SK-N-SH (cell line): ENCODE measurements around the gene RAD51B. TPM values are rescaled to one million over a fixed set of nuclear protein-coding genes. Genes with fewer than 3 reads are reported as not detected.

Experiments
- CTCF ChIA-PET: fragments of 300-600, 350-600 bp; formaldehyde crosslinking; extraction: SDS; loops from one replicate; lab custom pipeline; 2021; lab: Yijun Ruan, JAX
- POLR2A ChIA-PET: fragments of 350-600 bp; sonication (Branson Sonifier 250); formaldehyde crosslinking; extraction: SDS; loops from one replicate; lab custom pipeline; 2020; ENCODE audit warnings: antibody characterized with exemption, inconsistent platforms; lab: Yijun Ruan, JAX
- DNase-seq: peaks from one replicate; pipeline ENCODE4 v3.0.0; 2012
- H2AFZ ChIP-seq: fragments of 200-600 bp; sonication (generic); 2 replicates; pipeline ENCODE4 v1.8.1; 2016; ENCODE audit warnings: antibody characterized with exemption, mild to moderate bottlenecking, low read depth
- H3F3A ChIP-seq: fragments of 200-600 bp; sonication (generic); replicated peaks from 2 replicates; pipeline ENCODE3; 2016; ENCODE audit warnings: antibody characterized with exemption, mild to moderate bottlenecking; ENCODE audit not compliant: insufficient read depth
- H3K27ac ChIP-seq, 2 experiments: fragments of 200-500 bp in 1 of 2; fragments of 200-600 bp in 1 of 2; sonication (Bioruptor generic) in 1 of 2; sonication (generic), shearing (Covaris generic) in 1 of 2; 2 replicates each; pipeline versions ENCODE4 v1.5.1 to v1.6.1; 2014 to 2016; ENCODE audit warnings: low read depth in 2 of 2, inconsistent platforms in 1 of 2, low read length in 1 of 2, mild to moderate bottlenecking in 1 of 2, mixed read lengths in 1 of 2
- H3K27me3 ChIP-seq: fragments of 200-600 bp; sonication (generic), shearing (Covaris generic); 2 replicates; pipeline ENCODE4 v1.6.1; 2016; ENCODE audit warnings: mixed run types; ENCODE audit not compliant: insufficient read depth
- H3K36me3 ChIP-seq, 2 experiments: fragments of 200-500 bp in 1 of 2; fragments of 200-600 bp in 1 of 2; sonication (Bioruptor generic) in 1 of 2; sonication (generic) in 1 of 2; replicated peaks in 1 of 2; 2 replicates each; pipeline versions ENCODE3 to v1.5.1; 2014 to 2016; ENCODE audit warnings: low read length in 1 of 2, mild to moderate bottlenecking in 1 of 2; ENCODE audit not compliant: insufficient read depth in 2 of 2, control insufficient read depth in 1 of 2
- H3K4me1 ChIP-seq, 2 experiments: fragments of 200-500 bp in 1 of 2; fragments of 200-600 bp in 1 of 2; sonication (Bioruptor generic) in 1 of 2; sonication (generic), shearing (Covaris generic) in 1 of 2; 2 replicates each; pipeline versions ENCODE4 v1.5.1 to v1.6.1; 2014 to 2016; ENCODE audit warnings: low read depth in 1 of 2, low read length in 1 of 2, mixed run types in 1 of 2; ENCODE audit not compliant: insufficient read depth in 2 of 2, control insufficient read depth in 1 of 2
- H3K4me2 ChIP-seq: fragments of 200-600 bp; sonication (generic), shearing (Covaris generic); 2 replicates; pipeline ENCODE4 v1.6.1; 2017; ENCODE audit warnings: mixed run types
- H3K4me3 ChIP-seq, 2 experiments: fragments of 200-500 bp in 1 of 2; fragments of 200-600 bp in 1 of 2; sonication (Bioruptor generic) in 1 of 2; sonication (generic), shearing (Covaris generic) in 1 of 2; 2 replicates each; pipeline versions ENCODE4 v1.5.1 to v1.8.1; 2014 to 2016; ENCODE audit warnings: low read depth in 2 of 2, inconsistent platforms in 1 of 2, low read length in 1 of 2, mild to moderate bottlenecking in 1 of 2, mixed read lengths in 1 of 2, moderate library complexity in 1 of 2
- H3K79me2 ChIP-seq: fragments of 200-600 bp; sonication (generic); 2 replicates; pipeline ENCODE4 v1.8.1; 2017; ENCODE audit warnings: mild to moderate bottlenecking; ENCODE audit not compliant: insufficient read depth
- H3K9ac ChIP-seq: fragments of 200-600 bp; sonication (generic); 2 replicates; pipeline ENCODE4 v1.6.1; 2017; ENCODE audit warnings: mixed run types
- H3K9me2 ChIP-seq: fragments of 200-600 bp; sonication (generic); 2 replicates; pipeline ENCODE4 v1.6.1; 2017; ENCODE audit warnings: mixed run types
- H3K9me3 ChIP-seq: fragments of 200-600 bp; sonication (generic); 2 replicates; pipeline ENCODE4 v1.6.1; 2017; ENCODE audit warnings: mixed run types, mild to moderate bottlenecking, moderate library complexity
- H4K20me1 ChIP-seq: fragments of 200-600 bp; sonication (generic); 2 replicates; pipeline ENCODE4 v1.6.1; 2017; ENCODE audit warnings: mild to moderate bottlenecking, mixed run types; ENCODE audit not compliant: insufficient read depth
- CTCF ChIP-seq: fragments of 200-600 bp; sonication (generic); IDR thresholded peaks from 2 replicates; pipeline ENCODE4 v1.6.1; 2017; ENCODE audit warnings: antibody characterized with exemption, mild to moderate bottlenecking, moderate library complexity
- EP300 ChIP-seq, 2 experiments: IDR thresholded peaks; 2 replicates each; pipeline versions ENCODE4 v1.4.0 to v1.6.1; 2012; ENCODE audit warnings: borderline replicate concordance in 1 of 2, low read depth in 1 of 2, low read length in 1 of 2
- EZH2phosphoT487 ChIP-seq: fragments of 200-600 bp; sonication (generic); IDR thresholded peaks from 2 replicates; pipeline ENCODE4 v1.6.1; 2017; ENCODE audit warnings: low read depth, mixed run types, mild to moderate bottlenecking, antibody characterized with exemption, moderate library complexity, borderline replicate concordance
- FOSL2 ChIP-seq: IDR thresholded peaks from 2 replicates; pipeline ENCODE4 v1.4.0; 2012; ENCODE audit warnings: low read depth, mild to moderate bottlenecking, moderate library complexity, borderline replicate concordance
- FOXM1 ChIP-seq: IDR thresholded peaks from 2 replicates; pipeline ENCODE4 v1.4.0; 2012; ENCODE audit warnings: low read depth, mild to moderate bottlenecking
- GABPA ChIP-seq: IDR thresholded peaks from 2 replicates; pipeline ENCODE4 v1.4.0; 2012; ENCODE audit warnings: low read depth, mild to moderate bottlenecking
- IRF3 ChIP-seq: fragments of 150-350 bp; IDR thresholded peaks from 2 replicates; pipeline ENCODE4 v1.6.1; 2016; ENCODE audit warnings: mild to moderate bottlenecking, low read depth, low read length
- JUND ChIP-seq: IDR thresholded peaks from 2 replicates; pipeline ENCODE4 v1.4.0; 2012
- MEF2A ChIP-seq: IDR thresholded peaks from 2 replicates; pipeline ENCODE4 v1.4.0; 2012; ENCODE audit warnings: low read depth, borderline replicate concordance
- NFIC ChIP-seq: IDR thresholded peaks from 2 replicates; pipeline ENCODE4 v1.4.0; 2012; ENCODE audit warnings: borderline replicate concordance
- POLR2AphosphoS5 ChIP-seq: IDR thresholded peaks from 2 replicates; pipeline ENCODE4 v1.6.1; 2012; ENCODE audit warnings: low read depth, low read length
- RCOR1 ChIP-seq: fragments of 150-350 bp; IDR thresholded peaks from 2 replicates; pipeline ENCODE4 v1.6.1; 2017; ENCODE audit warnings: antibody characterized with exemption, low read length
- REST ChIP-seq: IDR thresholded peaks from 2 replicates; pipeline ENCODE4 v1.6.1; 2012; ENCODE audit warnings: mild to moderate bottlenecking, low read depth, low read length, moderate library complexity
- RFX5 ChIP-seq: IDR thresholded peaks from 2 replicates; pipeline ENCODE4 v1.6.1; 2012; ENCODE audit warnings: mild to moderate bottlenecking, improper control_type of control experiment, low read length
- RXRA ChIP-seq: IDR thresholded peaks from 2 replicates; pipeline ENCODE4 v1.4.0; 2012; ENCODE audit warnings: low read depth, mild to moderate bottlenecking, borderline replicate concordance
- TCF12 ChIP-seq: IDR thresholded peaks from 2 replicates; pipeline ENCODE4 v1.4.0; 2012
- USF1 ChIP-seq: IDR thresholded peaks from 2 replicates; pipeline ENCODE4 v1.4.0; 2012; ENCODE audit warnings: low read depth, borderline replicate concordance
- USF2 ChIP-seq: fragments of 150-350 bp; IDR thresholded peaks from 2 replicates; pipeline ENCODE4 v1.6.1; 2017; ENCODE audit warnings: antibody characterized with exemption, low read length, low read depth, borderline replicate concordance
- WGBS: methylation state at CpG from one replicate; pipeline ENCODE4 v1.1.6; 2017; ENCODE audit warnings: low lambda C conversion rate; 5-methylcytosine and 5-hydroxymethylcytosine counted together
- polyA plus RNA-seq, 3 experiments: library from polyadenylated mRNA; depleted of rRNA; stranded (reverse); fragments of >200 nt; gene quantifications; 2 replicates each; pipeline ENCODE4 v1.2.3, GENCODE V29; 2012

The RAD51B gene
- polyA plus RNA-seq, 1 of the 3 experiments (the other 2 are of a cell fraction) = 6.0 TPM

- TF ChIP-seq POLR2AphosphoS5 = no peak
- TF ChIP-seq RCOR1 = 0 out of 2 replicates have a peak, but pooled peaks have one; percentile 26
- no peak for TF ChIP-seq RXRA
- TF ChIP-seq IRF3 = no peak
- no peak for TF ChIP-seq USF1
- no peak for TF ChIP-seq JUND
- TF ChIP-seq CTCF = peak; percentile 75
Observed at GRCh38 chr14:68248481-68249255, 429.1 kb downstream of the RAD51B start (continued).

- H3K27me3 ChIP-seq = no peaks in the 10 kb centered on the region
- H2AFZ ChIP-seq = no peak overlapping the region
- peak overlapping the region; percentile 30; the same call in 1 of the 2 replicates for H3K4me2 ChIP-seq
- H3F3A ChIP-seq = peaks cover 26% of the 10 kb centered on the region
- ChIA-PET POLR2A (no interaction called here), CTCF (interaction anchor here (0.8 to 19.5 kb wide), 21 partner anchors 10 to 594 kb away, joined by 3 to 232 read pairs (median 5); no protein-coding TSS in a partner anchor)
- H3K9me2 ChIP-seq = no peaks in the 10 kb centered on the region
- H3K4me3 ChIP-seq = no peak overlapping the region
- no peaks in the 10 kb centered on the region for H3K9me3 ChIP-seq
- 34% methylated on average over 3 of the region's 3 CpGs for WGBS
- H3K9ac ChIP-seq = peak overlapping the region; percentile 52; the same call in 1 of the 2 replicates
- H3K36me3 ChIP-seq = no peaks in the 10 kb centered on the region
- no peaks in the 10 kb centered on the region for H3K79me2 ChIP-seq
- H3K4me1 ChIP-seq = peaks cover 11 to 67% of the 10 kb centered on the region in 2 experiments
- H4K20me1 ChIP-seq = no peaks in the 10 kb centered on the region
- no peak for DNase-seq
- peak overlapping the region; percentile 87 to 93 for H3K27ac ChIP-seq
- TF ChIP-seq TCF12 = peak; percentile 56; the same call in 1 of the 2 replicates
- no peak for TF ChIP-seq REST
- TF ChIP-seq EZH2phosphoT487 = no peak
- TF ChIP-seq FOXM1 = 0 out of 2 replicates have a peak, but pooled peaks have one; percentile 42
- TF ChIP-seq EP300 (IDR thresholded peaks at IDR 0.05; ENCODE audit: borderline replicate concordance in 1 of 2, low read depth in 1 of 2, low read length in 1 of 2) = peak in 1 of 2 experiments; percentile 48; a peak in 2 of 4 replicates
- peak; percentile 71 for TF ChIP-seq JUND
- no peak for TF ChIP-seq GABPA
- peak; percentile 43; the same call in 1 of the 2 replicates for TF ChIP-seq NFIC
- TF ChIP-seq MEF2A = peak; percentile 89
- peak; percentile 84; the same call in 1 of the 2 replicates for TF ChIP-seq FOSL2
- no peak for TF ChIP-seq RFX5
- TF ChIP-seq USF2 = no peak
- peak; percentile 37; the same call in 1 of the 2 replicates for TF ChIP-seq POLR2AphosphoS5
- 0 out of 2 replicates have a peak, but pooled peaks have one; percentile 5 for TF ChIP-seq RXRA
- no peak for TF ChIP-seq RCOR1
Observed at GRCh38 chr14:68249661-68250451, 430.3 kb downstream of the RAD51B start.
